Measurements from ENCODE around the gene SPTLC3. TPM values are rescaled to one million over a fixed set of nuclear protein-coding genes. Genes with fewer than 3 reads are reported as not detected.

SPTLC3 gene
- total RNA-seq, 1 experiment from 2014 or later: 0.03 TPM

- Histone ChIP-seq H3K27ac (ENCODE audit: low read length) (no peak overlapping the region), H3K4me3 (ENCODE audit: low read depth in 2 of 2, low read length in 2 of 2) (no peak overlapping the region), H3K9me3 (ENCODE audit: control insufficient read depth, insufficient read depth, low read depth, low read length) (no peaks in the 10 kb centered on the region), H3K27me3 (ENCODE audit: control insufficient read depth, insufficient read depth, low read length) (peaks cover 18% of the 10 kb centered on the region), H3K4me1 (ENCODE audit: control insufficient read depth, insufficient read depth, low read length) (no peaks in the 10 kb centered on the region), H3K36me3 (ENCODE audit: control insufficient read depth, insufficient read depth, low read length) (no peaks in the 10 kb centered on the region)
- BruUV-seq (replicated peaks): no TSS peak
- in situ Hi-C loops (cut with HindIII; ENCODE audit: low pct_unique_long_range_greater_than_20kb, low sequenced_read_pairs) (no loop called here), intact Hi-C loops (cut with micrococcal nuclease; ENCODE audit: unreplicated experiment) (loop anchor here (10.0 kb wide), 1 partner anchor 62 kb away; no protein-coding TSS in a partner anchor)
- no peak for TF ChIP-seq TCF7L2 (IDR thresholded peaks at IDR 0.05; ENCODE audit: low read depth, low read length)
- no peak for TF ChIP-seq SIN3A (IDR thresholded peaks at IDR 0.05; ENCODE audit: borderline replicate concordance, insufficient read depth, low read depth, low read length)
- no peak for TF ChIP-seq REST (IDR thresholded peaks at IDR 0.05; ENCODE audit: insufficient read depth in 1 of 2, low read depth in 2 of 2, low read length in 1 of 2)
- TF ChIP-seq POLR2AphosphoS5 (IDR thresholded peaks at IDR 0.05; ENCODE audit: low read depth, low read length): no peak
- TF ChIP-seq, protein P1, sequence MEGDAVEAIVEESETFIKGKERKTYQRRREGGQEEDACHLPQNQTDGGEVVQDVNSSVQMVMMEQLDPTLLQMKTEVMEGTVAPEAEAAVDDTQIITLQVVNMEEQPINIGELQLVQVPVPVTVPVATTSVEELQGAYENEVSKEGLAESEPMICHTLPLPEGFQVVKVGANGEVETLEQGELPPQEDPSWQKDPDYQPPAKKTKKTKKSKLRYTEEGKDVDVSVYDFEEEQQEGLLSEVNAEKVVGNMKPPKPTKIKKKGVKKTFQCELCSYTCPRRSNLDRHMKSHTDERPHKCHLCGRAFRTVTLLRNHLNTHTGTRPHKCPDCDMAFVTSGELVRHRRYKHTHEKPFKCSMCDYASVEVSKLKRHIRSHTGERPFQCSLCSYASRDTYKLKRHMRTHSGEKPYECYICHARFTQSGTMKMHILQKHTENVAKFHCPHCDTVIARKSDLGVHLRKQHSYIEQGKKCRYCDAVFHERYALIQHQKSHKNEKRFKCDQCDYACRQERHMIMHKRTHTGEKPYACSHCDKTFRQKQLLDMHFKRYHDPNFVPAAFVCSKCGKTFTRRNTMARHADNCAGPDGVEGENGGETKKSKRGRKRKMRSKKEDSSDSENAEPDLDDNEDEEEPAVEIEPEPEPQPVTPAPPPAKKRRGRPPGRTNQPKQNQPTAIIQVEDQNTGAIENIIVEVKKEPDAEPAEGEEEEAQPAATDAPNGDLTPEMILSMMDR (IDR thresholded peaks at IDR 0.05): no peak
- ATAC-seq (no peak), DNase-seq (ENCODE audit: low read depth, low spot score) (no peak)
- CTCF ChIA-PET: no interaction called here
- POLR2A ChIA-PET: no interaction called here
These were observed 207.8 kb downstream of the SPTLC3 start for GRCh38 chr20:13216533-13216932.

Other genes starting within 250 kb of the SPTLC3 start
- not detected for gene ISM1, start 212.3 kb downstream of the SPTLC3 start, total RNA-seq (2021; ENCODE audit: unreplicated experiment)